Measurements from ENCODE around the gene LONRF2.
"Not testable (repeated sequence)": the region's sequence is repeated elsewhere in the genome, so short reads cannot be mapped to it uniquely, and the experiment has no call there.

Gene LONRF2

DNA sequence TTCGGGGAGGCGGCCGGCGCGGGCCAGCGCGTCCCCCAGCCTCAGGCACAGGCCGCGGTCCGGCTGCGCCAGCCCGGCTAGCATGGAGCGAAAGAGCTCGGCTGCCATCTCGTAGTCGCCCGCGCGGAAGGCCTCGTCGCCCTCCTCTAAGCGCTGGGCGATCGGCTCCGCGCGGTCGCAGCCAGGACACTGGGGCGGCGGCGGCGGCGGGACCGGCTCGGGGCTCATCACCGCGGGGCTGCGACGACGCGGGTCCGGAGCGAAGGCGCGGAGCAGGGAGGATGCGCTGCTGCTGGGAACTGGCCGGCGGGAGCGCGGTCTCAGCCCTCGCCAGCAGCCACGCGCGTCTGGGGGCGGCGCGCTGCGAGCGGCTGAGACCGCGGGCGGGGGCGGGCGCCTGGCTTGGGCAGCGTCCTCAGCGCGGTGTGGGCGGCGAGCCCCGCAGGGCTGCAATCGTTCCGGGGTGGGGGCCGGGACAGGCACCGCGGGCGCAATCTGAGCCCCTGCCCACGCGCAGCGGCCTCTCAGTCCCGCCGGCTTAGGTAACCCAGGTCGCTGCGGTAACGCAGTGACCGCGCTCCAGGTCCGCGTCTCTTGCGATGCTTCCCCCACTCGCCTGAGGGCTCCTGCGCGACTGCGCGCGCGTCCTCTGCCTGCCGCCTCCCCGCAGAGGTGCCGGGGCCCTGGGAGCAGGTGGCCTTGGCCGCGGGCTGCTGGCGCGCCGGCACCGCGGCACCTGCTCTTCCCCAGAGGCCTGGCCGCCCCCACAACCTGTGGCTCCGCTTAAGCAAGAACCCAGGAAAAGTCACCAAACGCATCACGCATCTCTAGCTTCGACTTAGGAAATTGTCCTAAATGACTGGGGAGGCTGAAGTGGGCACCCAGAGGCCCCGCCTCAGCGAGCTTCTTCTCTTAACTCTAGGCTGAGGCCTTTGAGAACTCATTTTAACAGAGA lies at the start of gene LONRF2:
TSS of gene LONRF2 (minus strand) at position 636 of the 955 bp plus-strand sequence. CDS start at position 228, 408 bp downstream.
- DNase-seq = no peak

DNA sequence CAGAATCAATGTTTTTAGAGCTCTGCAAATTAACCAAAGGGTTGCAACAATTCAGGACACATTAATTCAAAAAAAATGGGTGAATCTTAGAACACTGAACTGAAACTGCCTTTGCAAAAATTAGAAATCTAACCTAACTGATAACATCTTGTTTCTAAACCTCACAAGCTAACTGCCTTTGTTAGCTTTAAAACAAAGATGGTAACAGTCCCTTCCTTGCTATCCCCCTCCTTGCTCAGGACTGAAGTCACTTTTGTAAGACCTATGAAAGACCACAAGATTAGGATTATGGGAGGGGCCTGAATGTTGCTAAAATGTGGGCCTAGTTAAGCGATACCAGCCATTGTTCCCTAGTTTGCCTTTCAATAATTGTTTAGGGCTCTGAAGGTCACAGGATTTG lies 44.9 kb upstream of the LONRF2 start:
- DNase-seq = peak; percentile 2

DNA sequence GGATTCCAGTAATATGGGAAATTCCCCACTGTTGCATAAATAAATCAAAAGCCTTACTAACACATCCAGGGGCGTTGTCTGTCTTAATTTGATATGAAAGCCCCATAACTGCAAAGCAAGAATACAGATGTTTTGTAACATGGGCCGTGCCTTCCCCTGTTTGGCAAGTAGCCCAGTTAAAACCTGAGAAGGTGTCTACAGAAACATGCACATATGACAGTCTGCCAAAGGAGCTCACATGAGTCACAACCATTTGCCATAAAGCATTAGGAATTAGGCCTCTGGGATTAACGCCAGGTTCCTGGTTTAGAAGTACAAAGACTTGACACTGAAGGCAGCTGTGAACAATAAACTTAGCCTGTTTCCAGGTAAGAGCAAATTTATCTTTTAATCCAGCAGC lies 43.1 kb upstream of the LONRF2 start:
- peak; percentile 29 for DNase-seq

- not testable (repeated sequence) for DNase-seq
Measured at GRCh38 chr2:100362269-100362668, 40.0 kb upstream of the LONRF2 start.

DNA sequence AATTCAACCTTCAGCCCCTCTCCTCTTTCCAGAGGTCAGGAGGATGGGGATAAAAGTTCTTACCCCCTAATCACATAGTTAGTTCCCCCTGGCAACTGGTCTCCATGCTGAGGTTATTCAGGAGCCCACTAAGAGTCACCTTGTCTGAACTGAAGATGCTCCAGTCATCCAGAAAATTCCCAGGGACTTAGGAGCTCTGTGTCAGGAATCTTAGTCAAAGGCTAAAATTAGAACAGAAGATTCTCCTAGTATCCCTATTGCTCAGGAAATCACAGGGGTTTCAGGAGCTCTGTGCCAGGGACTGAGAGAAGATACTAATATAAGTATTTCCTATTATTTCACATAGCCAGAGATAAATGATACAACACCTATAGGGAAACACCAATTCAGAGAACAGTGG lies 37.3 kb upstream of the LONRF2 start:
- DNase-seq = no peak

- DNase-seq = no peak
Measured at GRCh38 chr2:100358554-100358953, 36.3 kb upstream of the LONRF2 start.

- no peak for DNase-seq
Measured at GRCh38 chr2:100352521-100352920, 30.2 kb upstream of the LONRF2 start.

GRCh38 chr2:100350661-100351185 lies 28.4 kb upstream of the LONRF2 start:
- DNase-seq = no peak

GRCh38 chr2:100345144-100345543 lies 22.8 kb upstream of the LONRF2 start:
- not testable (repeated sequence) for DNase-seq

DNA sequence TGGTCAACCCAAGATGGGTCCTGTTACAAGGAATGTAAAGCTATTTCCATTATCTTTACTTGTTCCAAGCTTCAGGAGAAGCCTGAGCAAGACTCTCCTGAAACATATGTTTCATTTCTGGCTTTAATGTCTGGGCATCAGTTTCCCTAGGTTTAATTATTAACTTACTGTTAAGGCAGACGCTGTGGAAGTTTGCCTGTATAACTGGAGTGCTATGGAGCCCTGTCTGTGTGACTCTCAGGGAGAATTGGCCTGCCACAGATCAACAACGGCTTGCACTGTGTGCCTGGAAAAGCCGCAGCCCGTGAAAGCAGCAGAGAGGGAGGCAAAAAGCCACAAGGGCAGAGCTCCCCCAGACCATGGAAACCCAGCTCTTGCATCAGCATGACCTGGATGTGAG lies 22.1 kb upstream of the LONRF2 start:
- DNase-seq = no peak

DNA sequence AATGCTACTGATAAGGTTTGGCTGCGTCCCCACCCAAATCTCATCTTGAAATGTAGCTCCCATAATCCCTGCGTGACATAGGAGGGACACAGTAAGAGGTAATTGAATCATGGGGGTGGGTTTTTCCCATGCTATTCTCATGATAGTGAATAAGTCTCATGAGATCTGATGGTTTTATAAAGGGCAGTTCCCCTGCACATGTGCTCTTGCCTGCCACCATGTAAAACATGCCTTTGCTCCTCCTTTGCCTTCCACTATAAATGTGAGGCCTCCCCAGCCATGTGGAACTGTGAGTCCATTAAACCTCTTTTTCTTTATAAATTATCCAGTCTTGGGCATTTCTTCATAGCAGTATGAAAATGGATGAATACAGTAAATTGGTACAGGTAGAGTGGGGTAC lies 20.2 kb upstream of the LONRF2 start:
- DNase-seq = not testable (repeated sequence)

DNA sequence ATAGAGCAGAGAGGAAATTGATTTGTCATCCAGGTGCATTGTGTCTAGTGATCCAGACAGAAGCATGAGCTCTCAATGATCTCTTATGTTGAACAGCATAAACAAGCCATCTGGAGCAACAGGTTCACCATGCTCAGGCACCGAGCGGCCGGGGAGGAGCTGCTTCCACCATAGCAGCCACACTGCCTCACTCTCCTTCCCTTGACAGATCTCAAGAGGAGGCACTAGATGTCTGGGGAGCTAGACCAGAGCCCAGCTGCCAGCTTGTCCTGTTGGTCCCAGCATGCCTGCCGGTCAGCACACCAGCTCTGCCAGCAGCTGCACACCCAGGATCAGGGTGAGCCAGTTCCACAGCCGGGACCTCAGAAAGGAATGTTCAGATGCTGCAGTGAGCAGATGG lies 17.5 kb upstream of the LONRF2 start:
- no peak for DNase-seq

GRCh38 chr2:100334929-100335328 lies 12.6 kb upstream of the LONRF2 start:
- no peak for DNase-seq

GRCh38 chr2:100327742-100328141 lies 5.4 kb upstream of the LONRF2 start:
- DNase-seq = no peak

DNA sequence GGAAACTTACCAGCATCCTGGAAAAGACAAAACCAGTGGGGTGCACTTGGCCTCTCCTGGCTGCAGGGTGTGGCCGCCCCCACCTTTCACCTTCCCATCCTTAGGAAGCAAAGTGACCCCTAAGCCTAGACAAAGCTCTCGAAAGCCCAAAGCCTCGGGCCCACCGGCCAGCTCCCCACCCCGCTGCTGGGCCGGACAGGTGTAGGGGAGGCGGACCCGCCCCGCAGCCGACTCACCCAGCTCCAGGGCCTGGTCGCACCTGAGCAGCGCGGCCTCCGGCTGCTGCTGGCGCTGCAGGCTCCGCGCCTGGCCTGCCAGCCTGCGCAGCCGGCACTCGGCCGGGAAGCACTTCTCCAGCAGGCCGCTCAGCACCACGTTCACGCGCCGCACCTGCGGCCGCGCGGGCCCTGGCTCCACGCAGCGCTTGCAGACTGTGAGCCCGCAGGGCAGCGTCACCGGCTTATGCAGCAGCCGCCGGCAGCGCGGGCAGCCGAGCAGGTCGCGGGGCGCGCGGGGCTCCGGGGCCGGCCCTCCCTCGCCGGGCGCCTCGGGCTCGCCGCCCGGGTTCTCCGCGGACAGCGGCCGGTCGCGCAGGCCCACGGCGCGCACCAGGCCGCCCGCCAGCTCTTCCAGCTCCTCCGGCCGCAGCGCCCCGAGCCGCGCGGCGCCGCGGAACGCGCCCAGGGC lies 979 bp downstream of the LONRF2 start:
- DNase-seq = no peak

- DNase-seq = no peak
Measured at GRCh38 chr2:100320547-100321178, 1.6 kb downstream of the LONRF2 start.

DNA sequence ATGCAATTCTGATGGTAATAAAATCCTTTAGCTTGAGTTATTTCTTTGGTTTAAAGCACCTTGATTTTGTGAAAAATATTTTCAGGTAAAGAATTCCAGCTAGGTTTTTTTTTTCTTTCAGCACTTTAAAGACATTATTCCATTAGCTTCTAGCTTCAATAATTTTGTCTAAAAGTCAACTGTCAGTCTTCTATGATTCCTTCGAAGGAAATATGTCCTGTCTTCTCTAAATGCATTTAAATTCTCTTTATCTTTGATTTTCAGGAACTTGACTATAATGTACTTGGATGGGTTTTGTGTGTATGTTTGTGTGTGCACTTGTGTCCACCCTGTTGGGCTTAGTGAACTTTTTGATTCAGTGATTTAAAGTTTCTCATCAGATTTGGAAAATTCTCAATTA lies 4.7 kb downstream of the LONRF2 start:
- DNase-seq = no peak

GRCh38 chr2:100309973-100310719 lies 12.2 kb downstream of the LONRF2 start:
- no peak for DNase-seq

DNA sequence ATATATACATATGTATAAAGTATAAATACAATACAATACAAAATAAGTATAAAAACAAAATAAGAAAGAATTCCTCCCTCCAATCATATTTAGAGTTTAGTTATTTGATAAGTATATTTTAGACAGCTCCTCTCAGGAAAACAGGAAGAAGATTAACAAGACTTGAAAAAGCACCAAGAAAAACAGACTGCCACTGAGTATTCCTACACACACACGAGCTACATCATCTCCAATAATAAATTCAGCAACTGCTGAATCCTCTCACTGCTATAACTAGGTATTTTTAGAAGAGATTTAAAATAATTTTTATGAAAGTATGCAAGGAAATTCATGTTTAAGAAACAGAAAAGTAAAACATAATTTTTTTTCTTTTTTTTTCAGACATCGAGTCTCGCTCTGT lies 13.0 kb downstream of the LONRF2 start:
- DNase-seq = no peak

GRCh38 chr2:100303744-100304143 lies 18.6 kb downstream of the LONRF2 start:
- no peak for DNase-seq

GRCh38 chr2:100302585-100302892 lies 19.8 kb downstream of the LONRF2 start:
- DNase-seq = no peak

GRCh38 chr2:100301881-100302584 lies 20.3 kb downstream of the LONRF2 start:
- DNase-seq = no peak

Measured in NCI-H82 (cell line).